ENCODE results near the gene HMGB3. TPM values are rescaled to one million over a fixed set of nuclear protein-coding genes. Genes with fewer than 3 reads are reported as not detected.

The HMGB3 gene
- total and polyA plus RNA-seq, 2 experiments from 2014 or later, result 140 to 633 TPM

- TF ChIP-seq, protein P1, sequence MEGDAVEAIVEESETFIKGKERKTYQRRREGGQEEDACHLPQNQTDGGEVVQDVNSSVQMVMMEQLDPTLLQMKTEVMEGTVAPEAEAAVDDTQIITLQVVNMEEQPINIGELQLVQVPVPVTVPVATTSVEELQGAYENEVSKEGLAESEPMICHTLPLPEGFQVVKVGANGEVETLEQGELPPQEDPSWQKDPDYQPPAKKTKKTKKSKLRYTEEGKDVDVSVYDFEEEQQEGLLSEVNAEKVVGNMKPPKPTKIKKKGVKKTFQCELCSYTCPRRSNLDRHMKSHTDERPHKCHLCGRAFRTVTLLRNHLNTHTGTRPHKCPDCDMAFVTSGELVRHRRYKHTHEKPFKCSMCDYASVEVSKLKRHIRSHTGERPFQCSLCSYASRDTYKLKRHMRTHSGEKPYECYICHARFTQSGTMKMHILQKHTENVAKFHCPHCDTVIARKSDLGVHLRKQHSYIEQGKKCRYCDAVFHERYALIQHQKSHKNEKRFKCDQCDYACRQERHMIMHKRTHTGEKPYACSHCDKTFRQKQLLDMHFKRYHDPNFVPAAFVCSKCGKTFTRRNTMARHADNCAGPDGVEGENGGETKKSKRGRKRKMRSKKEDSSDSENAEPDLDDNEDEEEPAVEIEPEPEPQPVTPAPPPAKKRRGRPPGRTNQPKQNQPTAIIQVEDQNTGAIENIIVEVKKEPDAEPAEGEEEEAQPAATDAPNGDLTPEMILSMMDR (conservative IDR thresholded peaks at IDR 0.05; ENCODE audit: low read depth in 2 of 2), result no peak
- TF ChIP-seq ETS1 (IDR thresholded peaks at IDR 0.05), result no peak
These were observed 26.4 kb downstream of the HMGB3 start (continued) for GRCh38 chrX:151009582-151009981.

DNA sequence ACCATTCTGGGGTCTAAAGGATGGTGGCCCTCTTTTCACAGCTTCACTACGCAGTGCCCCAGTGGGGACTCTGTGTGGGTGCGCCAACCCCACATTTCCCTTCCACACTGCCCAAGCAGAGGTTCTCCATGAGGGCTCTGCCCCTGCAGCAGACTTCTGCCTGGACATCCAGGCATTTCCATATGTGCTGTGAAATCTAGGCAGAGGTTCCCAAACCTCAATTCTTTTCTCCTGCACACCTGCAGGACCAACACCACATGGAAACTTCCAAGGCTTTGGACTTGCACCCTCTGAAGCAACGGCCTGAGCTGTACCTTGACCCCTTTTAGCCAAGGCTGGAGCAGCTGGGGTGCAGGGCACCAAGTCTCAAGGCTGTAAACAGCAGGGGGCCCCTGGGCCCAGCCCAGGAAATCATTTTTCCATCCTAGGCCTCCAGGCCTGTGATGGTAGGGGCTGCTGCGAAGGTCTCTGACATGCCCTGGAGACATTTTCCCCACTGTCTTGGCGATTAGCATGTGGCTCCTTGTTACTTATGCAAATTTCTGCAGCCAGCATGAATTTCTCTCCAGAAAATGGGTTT, 30.1 kb downstream of the HMGB3 start:
- TF ChIP-seq, protein P2, sequence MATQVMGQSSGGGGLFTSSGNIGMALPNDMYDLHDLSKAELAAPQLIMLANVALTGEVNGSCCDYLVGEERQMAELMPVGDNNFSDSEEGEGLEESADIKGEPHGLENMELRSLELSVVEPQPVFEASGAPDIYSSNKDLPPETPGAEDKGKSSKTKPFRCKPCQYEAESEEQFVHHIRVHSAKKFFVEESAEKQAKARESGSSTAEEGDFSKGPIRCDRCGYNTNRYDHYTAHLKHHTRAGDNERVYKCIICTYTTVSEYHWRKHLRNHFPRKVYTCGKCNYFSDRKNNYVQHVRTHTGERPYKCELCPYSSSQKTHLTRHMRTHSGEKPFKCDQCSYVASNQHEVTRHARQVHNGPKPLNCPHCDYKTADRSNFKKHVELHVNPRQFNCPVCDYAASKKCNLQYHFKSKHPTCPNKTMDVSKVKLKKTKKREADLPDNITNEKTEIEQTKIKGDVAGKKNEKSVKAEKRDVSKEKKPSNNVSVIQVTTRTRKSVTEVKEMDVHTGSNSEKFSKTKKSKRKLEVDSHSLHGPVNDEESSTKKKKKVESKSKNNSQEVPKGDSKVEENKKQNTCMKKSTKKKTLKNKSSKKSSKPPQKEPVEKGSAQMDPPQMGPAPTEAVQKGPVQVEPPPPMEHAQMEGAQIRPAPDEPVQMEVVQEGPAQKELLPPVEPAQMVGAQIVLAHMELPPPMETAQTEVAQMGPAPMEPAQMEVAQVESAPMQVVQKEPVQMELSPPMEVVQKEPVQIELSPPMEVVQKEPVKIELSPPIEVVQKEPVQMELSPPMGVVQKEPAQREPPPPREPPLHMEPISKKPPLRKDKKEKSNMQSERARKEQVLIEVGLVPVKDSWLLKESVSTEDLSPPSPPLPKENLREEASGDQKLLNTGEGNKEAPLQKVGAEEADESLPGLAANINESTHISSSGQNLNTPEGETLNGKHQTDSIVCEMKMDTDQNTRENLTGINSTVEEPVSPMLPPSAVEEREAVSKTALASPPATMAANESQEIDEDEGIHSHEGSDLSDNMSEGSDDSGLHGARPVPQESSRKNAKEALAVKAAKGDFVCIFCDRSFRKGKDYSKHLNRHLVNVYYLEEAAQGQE (IDR thresholded peaks at IDR 0.05; ENCODE audit: unreplicated experiment), result no peak
- no peak for TF ChIP-seq POLR2AphosphoS5 (IDR thresholded peaks at IDR 0.05; ENCODE audit: low read depth)
- TF ChIP-seq, protein P1 (conservative IDR thresholded peaks at IDR 0.05; ENCODE audit: low read depth in 2 of 2), result no peak
- DNase-seq (ENCODE audit: low spot score) (no peak), ATAC-seq (no peak)
- Histone ChIP-seq H3K36me3 (ENCODE audit: insufficient read depth) (no peaks in the 10 kb centered on the region), H3K27me3 (ENCODE audit: insufficient read depth) (no peaks in the 10 kb centered on the region), H3K4me1 (ENCODE audit: insufficient read depth) (no peaks in the 10 kb centered on the region), H3K9me2 (ENCODE audit: insufficient read depth) (no peaks in the 10 kb centered on the region), H4K20me1 (replicated peaks; ENCODE audit: insufficient read depth) (no peaks in the 10 kb centered on the region), H3K27ac (ENCODE audit: low read depth) (no peak overlapping the region), H2AFZ (no peak overlapping the region), H3K4me2 (no peak overlapping the region), H3K79me2 (replicated peaks; ENCODE audit: insufficient read depth) (no peaks in the 10 kb centered on the region), H3F3A (replicated peaks; ENCODE audit: low read depth) (no peaks in the 10 kb centered on the region), H3K4me3 (no peak overlapping the region)
- no peaks in the 10 kb centered on the region for H3K27me3 Mint-ChIP-seq (ENCODE audit: insufficient read depth, low read depth, poor library complexity)
- H3K9me3 Mint-ChIP-seq, result peaks cover 15% of the 10 kb centered on the region; the same call in 2 of the 3 replicates
- no peaks in the 10 kb centered on the region for H3K36me3 Mint-ChIP-seq (ENCODE audit: low read depth)
- H3K4me3 Mint-ChIP-seq, result no peak overlapping the region
- no peaks in the 10 kb centered on the region for H3K4me1 Mint-ChIP-seq
- H3K27ac Mint-ChIP-seq, result no peak overlapping the region

Data from GM23338 (cell line).